Lower leg skin (tissue), 4 donors: Measurements from ENCODE around the gene TULP4. TPM values are rescaled to one million over a fixed set of nuclear protein-coding genes. Genes with fewer than 3 reads are reported as not detected.
"Not testable (repeated sequence)": the region's sequence is repeated elsewhere in the genome, so short reads cannot be mapped to it uniquely, and the experiment has no call there.

Experiments
- DNase-seq, 2 donors: peaks; one replicate each; pipeline ENCODE4 v3.0.0-alpha.2; 2019; ENCODE audit warnings: low spot score in 2 of 2
- H3K4me3 ChIP-seq: fragments of 200-600 bp; sonication (generic); 2 replicates; pipeline ENCODE4 v1.5.1; 2017; ENCODE audit warnings: mild to moderate bottlenecking, low read depth; ENCODE audit not compliant: poor library complexity, severe bottlenecking
- POLR2A ChIP-seq, 2 donors: fragments of 450-650 bp; IDR thresholded peaks; one replicate each; pipeline ENCODE4 v1.6.1; 2016 to 2017; ENCODE audit warnings: antibody characterized with exemption in 2 of 2, mild to moderate bottlenecking in 1 of 2, moderate library complexity in 1 of 2
- WGBS, 2 donors: methylation state at CpG; one replicate each; pipeline ENCODE4 v1.1.5; 2018; 5-methylcytosine and 5-hydroxymethylcytosine counted together
- intact Hi-C: fragments of 100-400 bp; cut with DNase I; formaldehyde crosslinking; loops from one replicate; pipeline ENCODE4 v1.15.0; 2023; ENCODE audit warnings: low total_unique reads
- total RNA-seq, 4 donors: library from RNA; depleted of rRNA; stranded (reverse); fragments of >200 nt; gene quantifications; one replicate each; pipeline ENCODE4 v1.1.0, GENCODE V29; 2016
- TF ChIP-seq, protein P1 (sequence below), 3 donors: fragments of 450-650 bp; IDR thresholded peaks; one replicate each; pipeline ENCODE4 v1.5.1; 2016; ENCODE audit warnings: antibody characterized with exemption in 3 of 3, mild to moderate bottlenecking in 3 of 3, moderate library complexity in 2 of 3

TULP4 gene
- total RNA-seq, 4 donors from 2014 or later = 141 to 198 (median 148) TPM

DNA sequence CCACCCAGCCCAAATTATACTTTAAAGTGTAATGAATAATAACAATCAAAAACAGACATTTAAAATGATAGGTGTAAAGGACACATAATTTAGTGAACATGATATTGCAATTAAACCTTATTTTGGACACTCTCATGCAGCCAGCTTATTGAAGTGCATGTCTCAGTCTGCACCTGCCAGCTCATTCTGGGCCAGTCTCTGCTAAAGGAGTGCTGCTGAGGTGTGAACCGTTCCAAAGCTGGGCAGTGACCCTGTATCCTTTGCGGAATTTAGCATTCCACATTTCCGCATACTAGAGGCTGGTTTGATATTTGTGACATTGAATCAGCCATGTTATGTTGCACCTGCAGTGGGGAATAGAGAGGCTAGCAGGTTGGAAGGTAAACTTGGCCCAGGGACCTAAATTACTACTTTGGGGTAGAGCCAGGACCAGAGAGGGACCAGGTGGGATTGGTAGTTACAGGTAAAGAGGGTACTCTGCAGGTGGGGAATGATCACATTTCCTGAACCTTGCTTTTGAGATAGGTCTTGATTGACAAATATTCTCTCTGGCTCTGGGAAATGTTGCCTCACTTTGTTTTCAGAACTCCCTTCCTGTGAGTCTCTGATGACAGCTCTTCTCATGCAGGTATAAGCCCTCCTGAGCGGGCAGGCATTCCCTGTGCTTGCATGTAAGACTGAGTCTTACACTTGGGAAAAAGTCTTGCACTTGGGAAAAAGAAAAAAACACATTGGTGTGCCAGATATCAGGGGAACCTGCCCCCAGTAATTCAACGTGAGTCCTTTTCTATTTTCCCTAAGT lies 26.2 kb downstream of the TULP4 start:
- TF ChIP-seq, protein P1, sequence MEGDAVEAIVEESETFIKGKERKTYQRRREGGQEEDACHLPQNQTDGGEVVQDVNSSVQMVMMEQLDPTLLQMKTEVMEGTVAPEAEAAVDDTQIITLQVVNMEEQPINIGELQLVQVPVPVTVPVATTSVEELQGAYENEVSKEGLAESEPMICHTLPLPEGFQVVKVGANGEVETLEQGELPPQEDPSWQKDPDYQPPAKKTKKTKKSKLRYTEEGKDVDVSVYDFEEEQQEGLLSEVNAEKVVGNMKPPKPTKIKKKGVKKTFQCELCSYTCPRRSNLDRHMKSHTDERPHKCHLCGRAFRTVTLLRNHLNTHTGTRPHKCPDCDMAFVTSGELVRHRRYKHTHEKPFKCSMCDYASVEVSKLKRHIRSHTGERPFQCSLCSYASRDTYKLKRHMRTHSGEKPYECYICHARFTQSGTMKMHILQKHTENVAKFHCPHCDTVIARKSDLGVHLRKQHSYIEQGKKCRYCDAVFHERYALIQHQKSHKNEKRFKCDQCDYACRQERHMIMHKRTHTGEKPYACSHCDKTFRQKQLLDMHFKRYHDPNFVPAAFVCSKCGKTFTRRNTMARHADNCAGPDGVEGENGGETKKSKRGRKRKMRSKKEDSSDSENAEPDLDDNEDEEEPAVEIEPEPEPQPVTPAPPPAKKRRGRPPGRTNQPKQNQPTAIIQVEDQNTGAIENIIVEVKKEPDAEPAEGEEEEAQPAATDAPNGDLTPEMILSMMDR (IDR thresholded peaks at IDR 0.05) = no peak
- TF ChIP-seq POLR2A (IDR thresholded peaks at IDR 0.05) = no peak
- H3K4me3 ChIP-seq = no peak overlapping the region
- DNase-seq = no peak
- 92 to 96% methylated on average over 5 of the region's 5 CpGs for WGBS, 2 donors
- intact Hi-C loops = no loop called here

DNA sequence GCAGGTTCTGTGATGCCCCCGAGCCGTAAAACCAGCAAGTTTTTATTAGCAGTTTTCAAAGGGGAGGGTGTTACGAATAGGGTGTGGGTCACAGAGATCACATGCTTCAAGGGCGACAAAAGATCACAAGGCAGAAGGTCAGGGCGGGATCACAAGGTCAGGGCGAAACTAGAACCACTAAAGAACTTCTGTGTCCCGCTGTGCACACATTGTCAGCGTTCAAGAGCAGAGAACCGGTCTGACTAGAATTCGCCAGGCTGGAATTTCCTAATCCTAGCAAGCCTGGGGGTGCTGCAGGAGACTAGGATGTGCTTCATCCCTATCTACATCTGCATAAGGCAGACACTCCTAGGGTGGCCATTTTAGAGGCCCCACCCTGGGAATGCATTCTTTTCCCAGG lies 26.9 kb downstream of the TULP4 start:
- WGBS, 2 donors = 64 to 68% methylated on average over 10 of the region's 10 CpGs
- DNase-seq, H3K4me3 ChIP-seq, intact Hi-C loops: not testable (repeated sequence)

DNA sequence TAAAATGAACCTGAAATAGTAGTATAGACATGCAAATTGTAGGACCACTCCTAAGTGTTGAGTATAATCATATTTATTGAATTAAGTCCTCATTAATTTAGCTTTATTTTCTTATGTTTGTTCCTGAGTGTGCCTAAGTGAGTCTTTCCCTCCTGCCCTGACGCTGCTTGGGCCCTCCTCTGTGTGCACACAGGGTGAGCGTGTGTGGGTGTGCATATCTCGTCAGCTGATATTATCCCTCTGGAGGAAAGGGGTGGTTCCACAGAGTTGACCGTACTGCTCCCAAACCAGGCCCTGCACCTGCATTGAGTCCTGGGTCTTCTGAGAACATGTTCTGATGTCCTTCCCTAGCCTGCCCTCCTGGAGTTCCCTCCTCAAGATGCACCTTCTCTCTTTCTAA lies 28.0 kb downstream of the TULP4 start:
- DNase-seq = no peak

DNA sequence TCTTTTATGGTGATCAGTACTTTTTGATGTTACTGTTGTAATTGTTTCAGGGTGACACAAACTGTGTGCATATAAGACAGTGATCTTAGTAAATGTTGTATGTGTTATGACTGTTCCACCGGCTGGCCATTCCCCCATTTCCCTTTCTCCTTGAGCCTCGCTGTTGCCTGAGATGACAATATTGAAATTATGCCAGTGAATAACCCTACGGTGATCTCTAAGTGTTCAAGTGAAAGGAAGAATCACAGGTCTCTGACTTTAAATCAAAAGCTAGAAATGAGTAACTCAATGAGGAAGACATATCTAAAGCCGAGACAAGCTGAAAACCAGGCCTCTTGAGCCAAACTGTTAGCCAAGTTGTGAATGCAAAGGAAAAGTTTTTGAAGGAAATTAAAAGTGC lies 32.3 kb downstream of the TULP4 start:
- DNase-seq = no peak
- no peak overlapping the region for H3K4me3 ChIP-seq
- intact Hi-C loops = no loop called here
- WGBS, 2 donors = 91 to 92% methylated on average over 4 of the region's 4 CpGs
- TF ChIP-seq POLR2A (IDR thresholded peaks at IDR 0.05) = no peak
- TF ChIP-seq, protein P1 (IDR thresholded peaks at IDR 0.05) = no peak

More for the DNA sequence above, 28.0 kb downstream of the TULP4 start:
- 92 to 93% methylated on average over 4 of the region's 4 CpGs for WGBS, 2 donors
- no peak overlapping the region for H3K4me3 ChIP-seq
- intact Hi-C loops = no loop called here
- no peak for TF ChIP-seq POLR2A (IDR thresholded peaks at IDR 0.05)
- TF ChIP-seq, protein P1 (IDR thresholded peaks at IDR 0.05) = no peak

DNA sequence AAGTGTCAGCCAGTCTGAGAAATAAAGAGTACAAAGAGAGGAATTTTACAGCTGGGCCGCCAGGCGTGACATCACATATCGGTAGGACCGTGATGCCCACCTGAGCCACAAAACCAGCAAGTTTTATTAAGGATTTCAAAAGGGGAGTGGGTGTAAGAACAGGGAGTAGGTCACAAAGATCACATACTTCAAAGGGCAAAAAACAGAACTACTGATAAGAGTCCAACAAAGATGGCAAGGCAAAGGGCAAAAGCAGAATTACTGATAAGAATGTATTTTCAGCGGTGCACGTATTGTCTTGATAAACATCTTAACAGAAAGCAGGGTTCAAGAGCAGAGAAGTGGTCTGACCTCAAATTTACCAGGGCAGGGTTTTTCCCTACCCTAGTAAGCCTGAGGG lies 33.2 kb downstream of the TULP4 start:
- WGBS, 2 donors = 95% methylated on average over 6 of the region's 6 CpGs
- intact Hi-C loops, DNase-seq, H3K4me3 ChIP-seq: not testable (repeated sequence)

DNA sequence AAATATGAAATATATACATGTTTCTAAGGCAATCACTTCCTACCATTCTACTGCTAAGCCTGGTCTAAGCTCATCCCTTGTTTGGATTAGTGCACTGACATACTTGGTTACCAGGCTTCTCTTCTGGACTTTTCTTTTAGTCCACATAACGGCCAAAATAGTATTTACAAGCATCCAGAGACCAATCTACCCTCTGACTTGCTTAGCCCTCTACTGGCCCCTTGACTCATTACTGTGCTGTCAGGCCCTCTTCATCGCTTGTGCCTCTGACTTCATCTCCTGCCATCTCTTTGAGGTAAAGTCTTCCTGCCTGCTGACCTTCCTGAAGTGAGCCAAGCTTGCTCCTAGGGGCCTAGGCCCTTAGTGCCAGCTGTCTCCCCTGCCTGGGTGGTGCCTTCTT lies 35.1 kb downstream of the TULP4 start:
- intact Hi-C loops = no loop called here
- WGBS, 2 donors = 92 to 97% methylated on average over 2 of the region's 2 CpGs
- no peak overlapping the region for H3K4me3 ChIP-seq
- no peak for DNase-seq
- TF ChIP-seq, protein P1 (IDR thresholded peaks at IDR 0.05) = no peak
- no peak for TF ChIP-seq POLR2A (IDR thresholded peaks at IDR 0.05)

DNA sequence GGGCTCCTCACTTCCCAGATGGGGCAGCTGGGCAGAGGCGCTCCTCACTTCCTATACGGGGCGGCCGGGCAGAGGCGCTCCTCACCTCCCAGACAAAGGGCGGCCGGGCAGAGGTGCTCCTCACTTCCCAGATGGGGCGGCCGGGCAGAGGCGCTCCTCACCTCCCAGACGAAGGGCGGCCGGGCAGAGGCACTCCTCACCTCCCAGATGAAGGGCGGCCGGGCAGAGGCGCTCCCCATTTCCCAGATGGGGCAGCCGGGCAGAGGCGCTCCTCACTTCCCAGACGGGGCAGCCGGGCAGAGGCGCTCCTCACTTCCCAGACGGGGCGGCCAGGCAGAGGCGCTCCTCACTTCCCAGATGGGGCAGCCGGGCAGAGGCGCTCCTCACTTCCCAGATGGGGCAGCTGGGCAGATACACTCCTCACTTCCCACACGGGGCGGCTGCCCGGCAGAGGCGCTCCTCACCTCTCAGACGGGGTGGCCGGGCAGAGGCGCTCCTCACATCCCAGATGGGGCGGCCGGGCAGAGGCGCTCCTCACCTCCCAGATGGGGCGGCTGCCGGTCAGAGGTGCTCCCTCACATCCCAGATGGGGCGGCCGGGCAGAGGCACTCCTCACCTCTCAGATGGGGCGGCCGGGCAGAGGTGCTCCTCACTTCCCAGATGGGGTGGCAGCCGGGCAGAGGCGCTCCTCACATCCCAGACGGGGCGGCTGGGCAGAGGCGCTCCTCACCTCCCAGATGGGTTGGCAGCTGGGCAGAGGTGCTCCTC lies 36.7 kb downstream of the TULP4 start:
- intact Hi-C loops, DNase-seq, H3K4me3 ChIP-seq: not testable (repeated sequence)
- WGBS, 2 donors = 89 to 90% methylated on average over 30 to 33 of the region's 47 CpGs

DNA sequence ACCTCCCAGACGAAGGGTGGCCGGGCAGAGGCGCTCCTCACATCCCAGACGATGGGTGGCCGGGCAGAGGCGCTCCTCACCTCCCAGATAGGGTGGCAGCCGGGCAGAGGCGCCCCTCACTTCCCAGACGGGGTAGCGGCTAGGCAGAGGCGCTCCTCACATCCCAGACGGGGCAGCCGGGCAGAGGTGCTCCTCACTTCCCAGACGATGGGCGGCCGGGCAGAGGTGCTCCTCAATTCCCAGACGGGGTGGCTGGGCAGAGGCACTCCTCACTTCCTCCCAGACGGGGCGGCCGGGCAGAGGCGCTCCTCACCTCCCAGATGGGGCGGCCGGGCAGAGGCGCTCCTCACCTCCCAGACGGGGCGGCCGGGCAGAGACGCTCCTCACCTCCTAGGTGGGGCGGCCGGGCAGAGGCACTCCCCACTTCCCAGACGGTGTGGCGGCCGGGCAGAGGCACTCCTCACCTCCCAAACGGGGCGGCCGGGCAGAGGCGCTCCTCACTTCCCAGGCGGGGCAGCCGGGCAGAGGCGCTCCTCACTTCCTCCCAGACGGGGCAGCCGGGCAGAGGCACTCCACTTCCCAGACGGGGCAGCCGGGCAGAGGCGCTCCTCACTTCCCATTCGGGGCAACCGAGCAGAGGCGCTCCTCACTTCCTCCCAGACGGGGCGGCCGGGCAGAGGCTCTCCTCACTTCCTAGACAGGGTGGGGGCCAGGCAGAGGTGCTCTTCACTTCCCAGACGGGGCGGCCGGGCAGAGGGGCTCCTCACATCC lies 37.4 kb downstream of the TULP4 start:
- H3K4me3 ChIP-seq, DNase-seq, intact Hi-C loops: not testable (repeated sequence)
- WGBS, 2 donors = 93 to 98% methylated on average over 20 to 39 of the region's 54 CpGs

DNA sequence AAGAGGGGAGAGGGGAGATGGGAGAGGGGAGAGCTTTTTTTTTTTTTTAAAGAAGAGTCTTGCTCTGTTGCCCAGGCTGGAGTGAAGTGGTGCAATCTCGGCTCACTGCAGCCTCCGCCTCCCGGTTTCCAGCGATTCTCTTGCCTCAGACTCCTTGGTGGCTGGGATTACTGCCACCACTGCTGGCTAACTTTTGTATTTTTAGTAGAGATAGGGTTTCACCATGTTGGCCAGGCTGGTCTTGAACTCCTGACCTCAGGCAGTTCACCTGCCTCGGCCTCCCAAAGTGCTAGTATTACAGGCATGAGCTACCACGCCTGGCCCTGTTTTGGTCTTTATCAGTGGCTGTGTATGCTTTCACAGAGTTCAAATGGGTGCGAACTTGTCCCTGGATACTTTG lies 38.5 kb downstream of the TULP4 start:
- DNase-seq, intact Hi-C loops, H3K4me3 ChIP-seq: not testable (repeated sequence)
- 98 to 99% methylated on average over 7 of the region's 7 CpGs for WGBS, 2 donors
